Activated CD8-positive, alpha-beta memory T cell treated with anti-CD3 and anti-CD28 coated beads, Interleukin-2, amount 50 U/mL, for 24 hours (primary cell): ENCODE measurements around the gene FADS3.

Source experiments
- DNase-seq: peaks from one replicate; pipeline ENCODE4 v3.0.0-alpha.2; 2020; ENCODE audit errors: extremely low read depth

The FADS3 gene

DNA sequence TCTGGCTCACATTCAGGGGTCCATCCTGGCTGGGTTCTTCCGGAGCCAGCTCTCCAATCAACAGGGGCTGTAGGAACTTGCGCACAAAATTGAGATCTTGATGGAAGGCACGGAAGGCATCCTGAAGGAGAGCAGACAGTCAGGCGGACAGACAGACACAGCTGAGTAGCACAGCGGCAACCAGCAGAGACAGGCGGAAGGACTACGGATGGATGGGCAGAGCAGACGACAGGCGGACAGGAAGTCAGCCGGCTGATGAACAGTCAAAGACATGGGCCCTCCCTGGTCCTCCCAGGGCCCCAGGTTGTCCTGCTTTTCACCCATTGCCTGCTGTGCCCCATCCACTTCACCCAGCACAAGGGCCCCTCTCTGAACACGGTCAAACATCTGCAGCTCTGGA is 11.3 kb downstream of the FADS3 start:
- DNase-seq = no peak

DNA sequence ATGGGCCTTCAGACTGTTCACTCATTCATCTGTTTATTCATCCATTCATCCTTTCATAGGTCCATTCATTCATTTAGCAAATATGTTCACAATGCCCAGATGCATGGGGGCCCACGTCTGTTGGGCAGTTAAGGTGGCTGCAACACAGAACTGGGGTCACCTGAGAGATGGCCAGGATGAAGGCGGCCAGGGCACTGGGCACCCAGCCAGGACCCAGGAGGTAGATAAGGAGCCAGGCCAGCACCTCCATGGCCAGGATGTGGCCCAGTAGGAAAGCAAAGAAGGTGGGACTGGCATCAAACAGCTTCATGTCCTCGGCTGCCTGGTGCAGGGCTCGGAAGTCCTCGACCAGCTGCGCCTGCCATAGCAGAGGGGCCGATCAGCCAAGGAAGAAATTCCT is 12.2 kb downstream of the FADS3 start:
- no peak for DNase-seq

GRCh38 chr11:61875698-61876097 is 15.6 kb downstream of the FADS3 start:
- DNase-seq = no peak

DNA sequence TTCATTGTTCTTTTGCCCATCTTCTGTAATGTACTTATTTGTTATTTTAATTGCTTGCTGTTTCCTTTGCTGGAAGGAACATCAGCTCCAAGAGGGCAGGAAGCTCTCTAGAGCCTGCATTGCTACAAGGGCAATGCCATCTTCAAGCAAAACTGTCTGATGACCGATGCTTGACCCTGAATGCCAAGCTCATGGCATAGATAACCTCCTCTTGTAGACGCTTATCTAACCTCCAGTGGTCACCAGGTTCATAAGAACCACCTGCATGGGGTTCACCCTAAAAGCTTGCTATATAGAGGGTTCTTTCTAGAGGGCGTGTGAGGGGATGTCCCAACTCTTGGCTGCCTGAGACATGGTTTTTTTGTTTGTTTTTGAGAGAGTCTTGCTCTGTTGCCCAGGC is 16.5 kb downstream of the FADS3 start:
- DNase-seq = no peak

GRCh38 chr11:61874377-61874809 is 17.0 kb downstream of the FADS3 start:
- DNase-seq = no peak

DNA sequence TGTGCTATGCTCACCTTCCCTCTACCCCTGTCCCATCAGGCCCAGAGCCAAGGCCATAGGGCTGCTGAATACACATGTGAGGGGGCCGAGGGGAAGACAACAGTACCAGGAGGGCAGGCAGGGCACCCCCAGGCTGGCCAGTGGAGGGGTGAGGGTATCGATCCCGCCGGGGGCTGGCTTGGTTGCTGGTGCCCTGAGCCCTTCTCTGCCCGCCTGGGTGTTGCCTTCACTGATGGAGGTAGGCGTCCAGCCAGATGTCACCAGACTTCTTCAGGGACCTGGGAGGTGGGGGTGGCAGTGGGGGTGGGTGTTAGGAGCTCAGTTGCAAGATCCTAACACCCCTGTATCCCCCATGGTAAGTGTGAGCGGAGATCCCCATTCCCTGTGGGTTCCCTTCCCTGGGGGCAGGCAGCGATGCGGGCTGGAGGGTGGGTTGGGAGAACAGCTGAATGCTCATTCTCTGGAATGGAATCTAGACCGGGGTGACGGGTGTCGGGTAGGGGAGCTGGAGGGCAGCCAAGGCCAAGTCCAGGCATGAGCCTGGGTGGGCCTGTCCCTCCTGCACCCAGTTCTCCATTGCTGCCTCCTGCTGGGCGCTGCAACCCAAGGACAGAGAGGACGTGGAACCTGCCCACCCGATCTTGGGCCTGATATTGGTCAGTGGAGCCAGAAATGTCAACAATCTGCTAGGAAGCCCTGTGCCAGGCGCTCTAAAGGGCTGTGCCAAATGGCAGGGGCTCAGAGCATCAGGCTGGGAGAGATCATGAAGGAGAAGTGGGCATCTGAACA is 17.6 kb downstream of the FADS3 start:
- DNase-seq = no peak

- no peak for DNase-seq
These were observed 18.3 kb downstream of the FADS3 start for GRCh38 chr11:61872935-61873565.

- DNase-seq = peak; percentile 14
These were observed 20.2 kb downstream of the FADS3 start for GRCh38 chr11:61871158-61871597.

- no peak for DNase-seq
These were observed 20.8 kb downstream of the FADS3 start for GRCh38 chr11:61870541-61871031.

DNA sequence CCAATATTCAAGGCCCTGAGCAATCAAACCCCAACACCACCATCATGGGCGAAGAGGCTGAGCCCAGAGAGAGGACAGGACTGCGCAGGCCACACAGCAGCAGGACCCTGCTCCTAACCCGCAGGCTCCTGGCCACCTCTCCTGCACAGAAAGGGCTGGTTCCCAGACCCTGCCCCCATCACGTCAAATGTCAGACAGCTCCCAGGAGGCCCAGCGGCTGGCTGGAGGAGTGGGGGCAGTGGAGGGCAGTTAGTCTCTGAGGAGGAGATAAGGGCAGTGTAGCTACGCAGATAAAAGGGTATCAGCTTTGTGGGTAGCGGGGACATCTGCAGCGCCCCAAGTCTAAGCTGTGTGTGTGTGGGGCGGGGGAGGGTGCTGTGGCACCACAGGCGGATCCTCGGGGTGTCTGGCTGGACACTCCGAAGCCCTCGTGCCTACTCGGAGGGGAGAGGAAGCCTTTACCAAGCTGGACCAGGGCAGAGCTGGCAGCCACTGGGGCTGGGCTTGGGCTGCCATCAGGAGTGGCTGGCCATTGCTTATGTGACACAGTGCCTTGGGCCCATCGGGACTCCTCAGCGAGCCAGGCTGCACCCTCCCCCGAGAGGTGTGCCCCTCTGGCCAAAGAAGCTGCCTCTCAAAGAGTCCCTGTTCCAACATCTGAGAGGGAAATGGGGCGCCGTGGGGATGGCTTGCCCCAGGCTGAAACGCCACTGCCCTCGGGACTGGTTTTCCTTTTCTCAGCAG is 21.5 kb downstream of the FADS3 start:
- no peak for DNase-seq

DNA sequence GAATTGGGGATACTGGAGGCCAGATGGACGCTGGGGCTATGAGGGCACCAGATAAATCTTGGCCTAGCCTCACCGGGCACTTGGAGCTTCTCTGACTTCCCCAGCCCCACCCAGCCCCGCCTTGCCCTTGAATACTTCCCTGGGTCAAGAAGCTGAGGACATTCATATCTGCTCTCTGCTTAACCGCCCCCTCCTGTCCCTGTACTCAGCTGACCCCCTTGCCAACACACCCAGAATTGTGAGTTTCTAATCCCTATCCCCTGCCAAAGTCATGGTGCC is 22.0 kb downstream of the FADS3 start:
- no peak for DNase-seq

- DNase-seq = no peak
These were observed 22.5 kb downstream of the FADS3 start for GRCh38 chr11:61868571-61869428.

GRCh38 chr11:61866958-61867343 is 24.4 kb downstream of the FADS3 start:
- no peak for DNase-seq

DNA sequence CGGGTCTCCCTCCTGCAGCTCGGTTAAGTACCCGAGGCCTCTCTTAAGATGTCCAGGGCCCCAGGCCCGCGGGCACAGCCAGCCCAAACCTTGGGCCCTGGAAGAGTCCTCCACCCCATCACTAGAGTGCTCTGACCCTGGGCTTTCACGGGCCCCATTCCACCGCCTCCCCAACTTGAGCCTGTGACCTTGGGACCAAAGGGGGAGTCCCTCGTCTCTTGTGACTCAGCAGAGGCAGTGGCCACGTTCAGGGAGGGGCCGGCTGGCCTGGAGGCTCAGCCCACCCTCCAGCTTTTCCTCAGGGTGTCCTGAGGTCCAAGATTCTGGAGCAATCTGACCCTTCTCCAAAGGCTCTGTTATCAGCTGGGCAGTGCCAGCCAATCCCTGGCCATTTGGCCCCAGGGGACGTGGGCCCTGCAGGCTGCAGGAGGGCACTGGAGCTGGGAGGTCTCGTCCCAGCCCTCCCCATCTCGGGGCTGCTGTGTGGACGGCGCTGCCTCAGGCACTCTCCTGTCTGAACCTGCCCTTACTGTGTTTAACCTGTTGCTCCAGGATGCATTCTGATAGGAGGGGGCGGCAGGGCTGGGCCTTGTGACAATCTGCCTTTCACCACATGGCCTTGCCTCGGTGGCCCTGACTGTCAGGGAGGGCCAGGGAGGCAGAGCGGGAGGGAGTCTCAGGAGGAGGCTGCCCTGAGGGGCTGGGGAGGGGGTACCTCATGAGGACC is 25.0 kb downstream of the FADS3 start:
- DNase-seq = no peak

- no peak for DNase-seq
These were observed 26.2 kb downstream of the FADS3 start for GRCh38 chr11:61864814-61865775.

- no peak for DNase-seq
These were observed 27.7 kb downstream of the FADS3 start for GRCh38 chr11:61863548-61864081.

DNA sequence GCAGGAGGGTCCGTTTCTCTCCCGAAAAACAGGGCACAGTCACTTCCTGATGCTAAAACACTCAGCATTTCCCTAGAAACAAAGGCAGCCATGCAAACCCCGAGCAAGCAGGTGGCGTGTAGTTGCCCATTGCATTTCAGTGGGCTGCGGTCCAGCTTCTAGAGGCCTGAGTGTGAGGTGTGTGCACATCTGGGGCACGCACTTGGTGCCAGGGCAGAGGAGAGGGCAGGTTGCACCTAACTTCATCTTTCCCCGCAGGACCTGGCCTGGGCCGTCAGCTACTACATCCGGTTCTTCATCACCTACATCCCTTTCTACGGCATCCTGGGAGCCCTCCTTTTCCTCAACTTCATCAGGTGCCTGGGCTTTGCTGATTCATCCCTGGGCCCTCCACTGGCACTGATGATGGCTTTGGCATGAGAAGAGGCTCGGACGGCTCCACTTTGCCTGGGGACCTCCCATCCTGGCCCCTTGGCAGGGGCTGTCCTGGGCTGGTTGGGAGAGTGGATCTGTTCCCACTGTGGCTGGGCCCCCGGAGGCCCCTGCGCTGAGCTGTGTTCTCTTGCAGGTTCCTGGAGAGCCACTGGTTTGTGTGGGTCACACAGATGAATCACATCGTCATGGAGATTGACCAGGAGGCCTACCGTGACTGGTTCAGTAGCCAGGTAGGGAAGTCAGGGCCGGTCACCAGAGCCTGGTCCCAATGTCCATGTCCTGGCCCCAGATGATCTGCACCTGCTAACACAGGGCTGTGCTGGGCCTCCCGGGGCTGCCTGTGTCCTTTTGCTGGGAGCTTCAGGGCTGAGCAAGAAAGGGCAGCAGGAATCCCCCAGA is 28.4 kb downstream of the FADS3 start:
- DNase-seq = no peak

- DNase-seq = no peak
These were observed 29.7 kb downstream of the FADS3 start for GRCh38 chr11:61861634-61862033.
